ENCODE data around the gene MAPK14.

MAPK14 gene

GRCh38 chr6:36038120-36038876, 10.7 kb downstream of the MAPK14 start:
- no peak for DNase-seq (ENCODE audit: low read depth)

GRCh38 chr6:36039112-36039511, 11.5 kb downstream of the MAPK14 start:
- DNase-seq (ENCODE audit: low read depth): no peak

- DNase-seq (ENCODE audit: low read depth): no peak
Measured at GRCh38 chr6:36040958-36041357, 13.3 kb downstream of the MAPK14 start.

- no peak for DNase-seq (ENCODE audit: low read depth)
Measured at GRCh38 chr6:36042618-36043260, 15.1 kb downstream of the MAPK14 start.

GRCh38 chr6:36049582-36049981, 22.0 kb downstream of the MAPK14 start:
- no peak for DNase-seq (ENCODE audit: low read depth)

GRCh38 chr6:36050305-36050704, 22.7 kb downstream of the MAPK14 start:
- DNase-seq (ENCODE audit: low read depth): no peak

GRCh38 chr6:36050947-36051710, 23.5 kb downstream of the MAPK14 start:
- DNase-seq (ENCODE audit: low read depth): no peak

- DNase-seq (ENCODE audit: low read depth): no peak
Measured at GRCh38 chr6:36052097-36052496, 24.5 kb downstream of the MAPK14 start.

GRCh38 chr6:36053878-36054277, 26.3 kb downstream of the MAPK14 start:
- DNase-seq (ENCODE audit: low read depth): no peak

- DNase-seq (ENCODE audit: low read depth): no peak
Measured at GRCh38 chr6:36054415-36054814, 26.8 kb downstream of the MAPK14 start.

GRCh38 chr6:36054956-36055355, 27.3 kb downstream of the MAPK14 start:
- DNase-seq (ENCODE audit: low read depth): no peak

- DNase-seq (ENCODE audit: low read depth): no peak
Measured at GRCh38 chr6:36056178-36056577, 28.6 kb downstream of the MAPK14 start.

- DNase-seq (ENCODE audit: low read depth): no peak
Measured at GRCh38 chr6:36061236-36061635, 33.6 kb downstream of the MAPK14 start.

GRCh38 chr6:36062247-36062646, 34.6 kb downstream of the MAPK14 start:
- no peak for DNase-seq (ENCODE audit: low read depth)

- DNase-seq (ENCODE audit: low read depth): peak; percentile 31
Measured at GRCh38 chr6:36063318-36064060, 35.9 kb downstream of the MAPK14 start.

- DNase-seq (ENCODE audit: low read depth): no peak
Measured at GRCh38 chr6:36064770-36065396, 37.3 kb downstream of the MAPK14 start.

GRCh38 chr6:36065916-36066315, 38.3 kb downstream of the MAPK14 start:
- DNase-seq (ENCODE audit: low read depth): no peak

- DNase-seq (ENCODE audit: low read depth): no peak
Measured at GRCh38 chr6:36066817-36067216, 39.2 kb downstream of the MAPK14 start.

- DNase-seq (ENCODE audit: low read depth): no peak
Measured at GRCh38 chr6:36067374-36068011, 39.9 kb downstream of the MAPK14 start.

GRCh38 chr6:36068012-36068392, 40.4 kb downstream of the MAPK14 start:
- no peak for DNase-seq (ENCODE audit: low read depth)

GRCh38 chr6:36068586-36068985, 41.0 kb downstream of the MAPK14 start:
- DNase-seq (ENCODE audit: low read depth): no peak

All from CMK (cell line).